HEK293T (cell line): ENCODE data around the gene AHI1.

Experiments
- ELF4 ChIP-seq: fragments of 450-650 bp; IDR thresholded peaks from 2 replicates; pipeline ENCODE4 v1.6.1; 2017; ENCODE audit warnings: antibody characterized with exemption
- LEF1 ChIP-seq: fragments of 450-650 bp; IDR thresholded peaks from 2 replicates; pipeline ENCODE4 v1.6.1; 2017; ENCODE audit warnings: mild to moderate bottlenecking, borderline replicate concordance

GRCh38 chr6:135520781-135521180 is 23.2 kb upstream of the AHI1 start:
- TF ChIP-seq LEF1 (no peak), ELF4 (no peak)
